K562 (cell line): Measurements from ENCODE around the gene CYSRT1. TPM values are rescaled to one million over a fixed set of nuclear protein-coding genes. Genes with fewer than 3 reads are reported as not detected.

Experiments
- ATAC-seq: fragments of 200-7000 bp; cut with Tn5 transposase; 3 replicates; pipeline ENCODE4 v1.9.1; 2020; ENCODE audit warnings: moderate library complexity
- BruUV-seq: library from RNA; stranded (reverse); fragments of 400-500 nt; replicated peaks from 2 replicates; lab custom pipeline; 2021; lab: Mats Ljungman, UMichigan
- CTCF ChIA-PET: fragments of 300-600 bp; formaldehyde crosslinking; extraction: SDS; loops from one replicate; lab custom pipeline; 2021; ENCODE audit warnings: low intra/inter-chr PET ratio; lab: Yijun Ruan, JAX
- POLR2A ChIA-PET: fragments of 300-600, 350-650 bp; sonication (Branson Sonifier 250); formaldehyde crosslinking; extraction: SDS; loops from one replicate; lab custom pipeline; 2021; ENCODE audit warnings: antibody characterized with exemption, inconsistent platforms; lab: Yijun Ruan, JAX
- DNase-seq, 4 experiments: peaks; one replicate each; pipeline versions ENCODE4 v3.0.0 to v3.0.0-alpha.2; 2011 to 2018; ENCODE audit warnings: low spot score in 3 of 4, mixed read lengths in 3 of 4; ENCODE audit errors: extremely low read depth in 1 of 4
- FAIRE-seq: peaks from 2 replicates; lab custom pipeline; 2011; peaks lifted over from hg19 to GRCh38; lab: Jason Lieb, UNC
- H2AFZ ChIP-seq: 2 replicates; pipeline ENCODE4 v1.6.0; 2011; ENCODE audit warnings: low read depth, low read length, control low read depth, inconsistent platforms
- H3K27ac ChIP-seq: fragments of 200-600 bp; 3 replicates; pipeline ENCODE4 v1.8.0; 2011; ENCODE audit warnings: low read depth, mild to moderate bottlenecking, control low read depth, inconsistent platforms, low read length, moderate library complexity, mixed read lengths; ENCODE audit errors: extremely low read depth
- H3K27me3 ChIP-seq, 2 experiments: fragments of 300-600 bp in 1 of 2; 2 replicates in 1 of 2; 3 replicates in 1 of 2; pipeline versions ENCODE4 v1.6.0 to v1.8.0; 2011; ENCODE audit warnings: inconsistent platforms in 2 of 2, low read length in 2 of 2, mild to moderate bottlenecking in 1 of 2, mixed read lengths in 1 of 2, moderate library complexity in 1 of 2; ENCODE audit not compliant: control insufficient read depth in 2 of 2, insufficient read depth in 2 of 2
- H3K36me3 ChIP-seq: fragments of 300-600 bp; 3 replicates; pipeline ENCODE4 v1.8.0; 2011; ENCODE audit warnings: mild to moderate bottlenecking, low read length, inconsistent platforms; ENCODE audit not compliant: control insufficient read depth, insufficient read depth
- H3K4me1 ChIP-seq, 2 experiments: fragments of 200-600 bp in 1 of 2; replicated peaks in 1 of 2; 2 replicates in 1 of 2; 3 replicates in 1 of 2; pipeline versions ENCODE4 v1.5.1 to v1.8.0; 2011; ENCODE audit warnings: inconsistent platforms in 2 of 2, low read length in 2 of 2, mild to moderate bottlenecking in 1 of 2, mixed read lengths in 1 of 2, moderate library complexity in 1 of 2; ENCODE audit not compliant: control insufficient read depth in 2 of 2, insufficient read depth in 2 of 2
- H3K4me2 ChIP-seq: 2 replicates; pipeline ENCODE4 v1.6.1; 2011; ENCODE audit warnings: low read length, control low read depth, inconsistent platforms, mixed read lengths; ENCODE audit not compliant: insufficient read depth
- H3K4me3 ChIP-seq: fragments of 200-600 bp; sonication (generic), shearing (Covaris generic); 2 replicates; pipeline ENCODE4 v1.5.1; 2016; ENCODE audit warnings: control low read depth, inconsistent platforms
- H3K79me2 ChIP-seq: fragments of 200-600 bp; 3 replicates; pipeline ENCODE4 v1.8.0; 2011; ENCODE audit warnings: low read length, inconsistent platforms; ENCODE audit not compliant: control insufficient read depth, insufficient read depth
- H3K9ac ChIP-seq, 2 experiments: 2 replicates each; pipeline versions ENCODE4 v1.6.0 to v1.6.1; 2011; ENCODE audit warnings: low read depth in 2 of 2, low read length in 2 of 2, control low read depth in 1 of 2, inconsistent platforms in 1 of 2, mild to moderate bottlenecking in 1 of 2, mixed read lengths in 1 of 2; ENCODE audit not compliant: insufficient read depth in 1 of 2
- H3K9me1 ChIP-seq: one replicate; pipeline ENCODE4 v1.6.0; 2011; ENCODE audit warnings: inconsistent platforms, mild to moderate bottlenecking, low read length, moderate library complexity; ENCODE audit not compliant: control insufficient read depth, insufficient read depth
- H3K9me3 ChIP-seq: replicated peaks from 2 replicates; pipeline ENCODE4 v1.5.1; 2011; ENCODE audit warnings: low read depth, low read length, inconsistent platforms; ENCODE audit not compliant: control insufficient read depth, insufficient read depth
- H4K20me1 ChIP-seq: replicated peaks from 2 replicates; pipeline ENCODE4 v1.6.1; 2011; ENCODE audit warnings: low read length, inconsistent platforms, mixed read lengths; ENCODE audit not compliant: control insufficient read depth, insufficient read depth
- DDX20 ChIP-seq: fragments of 450-650 bp; IDR thresholded peaks from 2 replicates; pipeline ENCODE4 v1.6.1; 2016; ENCODE audit warnings: missing genetic modification characterization, low read depth, mild to moderate bottlenecking, missing compliant biosample characterization, moderate library complexity
- KDM5B ChIP-seq: fragments of 200-600 bp; sonication (generic); IDR thresholded peaks from 2 replicates; pipeline ENCODE4 v1.6.1; 2012; ENCODE audit warnings: low read depth, mild to moderate bottlenecking, moderate library complexity, low read length, control low read depth, inconsistent platforms; ENCODE audit not compliant: insufficient replicate concordance
- MAZ ChIP-seq, 2 experiments: fragments of 450-650 bp in 1 of 2; sonication (generic) in 1 of 2; formaldehyde crosslinking; IDR thresholded peaks in 1 of 2; conservative IDR thresholded peaks in 1 of 2; 2 replicates each; pipeline versions ENCODE4 v1.4.0 to v1.5.0; 2020; ENCODE audit warnings: mild to moderate bottlenecking in 1 of 2, missing genetic modification reagents in 1 of 2
- RBM25 ChIP-seq: fragments of 200-400 bp; formaldehyde crosslinking; IDR thresholded peaks from 2 replicates; pipeline ENCODE4 v1.6.1; 2018; ENCODE audit warnings: low read length, low read depth, moderate library complexity; ENCODE audit not compliant: severe bottlenecking
- SAFB2 ChIP-seq: fragments of 200-400 bp; formaldehyde crosslinking; IDR thresholded peaks from 2 replicates; pipeline ENCODE4 v1.6.1; 2018; ENCODE audit warnings: borderline replicate concordance, low read length, low read depth, moderate library complexity; ENCODE audit not compliant: severe bottlenecking
- ZC3H4 ChIP-seq: sonication (generic); formaldehyde crosslinking; IDR thresholded peaks from 2 replicates; pipeline ENCODE4 v1.9.0; 2021; ENCODE audit warnings: missing genetic modification reagents, borderline replicate concordance
- ZC3H8 ChIP-seq: fragments of 450-650 bp; IDR thresholded peaks from 2 replicates; pipeline ENCODE4 v1.6.1; 2017
- ZNF143 ChIP-seq: sonication (generic); formaldehyde crosslinking; IDR thresholded peaks from 2 replicates; pipeline ENCODE4 v1.9.0; 2022; ENCODE audit warnings: mild to moderate bottlenecking, missing genetic modification reagents
- ZNF589 ChIP-seq: fragments of 200-800 bp; sonication (Bioruptor generic); IDR thresholded peaks from 2 replicates; pipeline ENCODE4 v1.6.1; 2016; ENCODE audit warnings: low read depth, missing genetic modification characterization, missing compliant biosample characterization
- WGBS: fragments of 100-300 bp; shearing (Covaris generic); methylation state at CpG from one replicate; pipeline ENCODE4 v1.1.6; 2016; ENCODE audit warnings: low coverage, mixed read lengths; ENCODE audit not compliant: insufficient coverage; ENCODE audit errors: missing lambda C conversion rate; 5-methylcytosine and 5-hydroxymethylcytosine counted together
- in situ Hi-C: fragments of 300-500 bp; cut with MboI; formaldehyde crosslinking; loops from 4 replicates; pipeline ENCODE4 v1.15.0; 2018; ENCODE audit warnings: inconsistent platforms, mixed read lengths
- intact Hi-C: fragments of 100-400 bp; cut with micrococcal nuclease; formaldehyde crosslinking; loops from 2 replicates; pipeline ENCODE4 v1.14.2; 2022
- polyA plus RNA-seq, 8 experiments: library from polyadenylated mRNA; depleted of rRNA in 4 of 8; stranded (reverse) in 5 of 8; unstranded in 3 of 8; fragments of >200 nt; fragmentation: Nextera tagmentation in 2 of 8; fragmentation: Illumina TruSeq in 1 of 8; extraction: Ambion mirVana in 2 of 8; extraction: Trizol in 1 of 8; gene quantifications; 2 replicates each; pipeline versions ENCODE4 v1.2.1 to v1.2.3, GENCODE V29; 2011 to 2014; ENCODE audit warnings: inconsistent platforms in 1 of 8, missing spikeins in 1 of 8
- total RNA-seq, 7 experiments: library from RNA; depleted of rRNA in 6 of 7; stranded (reverse); fragments of >200 nt in 6 of 7; fragmentation: Illumina TruSeq in 2 of 7; extraction: Trizol in 2 of 7; gene quantifications; 2 replicates each; pipeline versions ENCODE4 v1.2.1 to v1.2.3, GENCODE V29; 2011 to 2021; ENCODE audit warnings: low replicate concordance in 1 of 7
- TF ChIP-seq, protein P1 (sequence below): fragments of 150-350 bp; IDR thresholded peaks from 2 replicates; pipeline ENCODE4 v1.6.1; 2014; ENCODE audit warnings: low read depth, mild to moderate bottlenecking, low read length, borderline replicate concordance
- TF ChIP-seq, protein P2 (sequence below): fragments of 250-450 bp; sonication (Bioruptor Pico); IDR thresholded peaks from 2 replicates; pipeline ENCODE4 v1.6.1; 2021; ENCODE audit warnings: mild to moderate bottlenecking
- TF ChIP-seq, protein P3 (sequence below): fragments of 150-350 bp; conservative IDR thresholded peaks from 2 replicates; pipeline ENCODE4 v1.6.1; 2014; ENCODE audit warnings: low read length

CYSRT1 gene
- total and polyA plus RNA-seq, 9 of the 15 experiments (the other 6 are each of a cell fraction or from before 2014, with no cell fraction given), result 0.04 to 1.4 (median 0.42) TPM; not detected in 3

GRCh38 chr9:137227054-137227852 lies 2.3 kb downstream of the CYSRT1 start, which contains the start of gene RNF224:
Gene RNF224 (plus strand): TSS chr9:137227502. CDS start chr9:137228336, 834 bp downstream.
- no peaks in the 10 kb centered on the region for H3K27me3 ChIP-seq
- POLR2A ChIA-PET, result interaction anchor here (0.7 to 1.9 kb wide), 5 partner anchors 13 to 140 kb away, joined by 3 to 6 read pairs (median 3); partner anchors contain the start of genes ANAPC2, MAN1B1 and SSNA1
- H3K27ac ChIP-seq, result no peak within 1 kb of the TSS
- peak within 1 kb of the TSS; percentile 50; the same call in 1 of the 2 replicates for H3K4me2 ChIP-seq
- no peaks in the 10 kb centered on the region for H4K20me1 ChIP-seq
- intact Hi-C loops, result loop anchor here (1.0 to 2.0 kb wide), 3 partner anchors 39 to 176 kb away; partner anchors contain the start of genes ANAPC2 and SSNA1
- WGBS, result 26% methylated on average over 22 of the region's 25 CpGs
- no TSS peak for BruUV-seq
- H3K9me3 ChIP-seq, result no peaks in the 10 kb centered on the region
- H3K9me1 ChIP-seq, result no peaks in the 10 kb centered on the region
- in situ Hi-C loops, result loop anchor here (5.0 to 25.0 kb wide), 3 partner anchors 40 to 440 kb away; partner anchors contain the start of genes ANAPC2, CCDC183, SSNA1 and TMEM141
- peak; percentile 98 for FAIRE-seq
- no peaks in the 10 kb centered on the region for H3K36me3 ChIP-seq
- peak; percentile 78 for ATAC-seq
- H3K4me3 ChIP-seq, result no peak within 1 kb of the TSS
- CTCF ChIA-PET, result interaction anchor here (0.8 to 2.6 kb wide), 5 partner anchors 39 to 182 kb away, joined by 3 to 19 read pairs (median 5); partner anchors contain the start of genes ANAPC2, MAN1B1, NPDC1 and SSNA1
- H3K9ac ChIP-seq, result peak within 1 kb of the TSS in 1 of 2 experiments; percentile 81; a peak in 2 of 4 replicates
- H3K79me2 ChIP-seq, result no peaks in the 10 kb centered on the region
- peaks cover 21 to 97% of the 10 kb centered on the region in 2 experiments for H3K4me1 ChIP-seq
- DNase-seq, result peak; percentile 71 to 91 (median 76)
- H2AFZ ChIP-seq, result peak within 1 kb of the TSS; percentile 68; the same call in 1 of the 2 replicates
- TF ChIP-seq ZC3H4 (CRISPR knock-in tag) (no peak), ZC3H8 (no peak), DDX20 (tag) (no peak), ZNF589 (CRISPR knock-in tag) (no peak), SAFB2 (no peak), ZNF143 (CRISPR knock-in tag) (no peak), RBM25 (no peak), MAZ (CRISPR knock-in tag; conservative IDR thresholded peaks at IDR 0.05 in 1 of 2, IDR thresholded peaks at IDR 0.05 in 1 of 2) (peak; percentile 39 to 73; a peak in 3 of 4 replicates), KDM5B (no peak)
- TF ChIP-seq, protein P1, sequence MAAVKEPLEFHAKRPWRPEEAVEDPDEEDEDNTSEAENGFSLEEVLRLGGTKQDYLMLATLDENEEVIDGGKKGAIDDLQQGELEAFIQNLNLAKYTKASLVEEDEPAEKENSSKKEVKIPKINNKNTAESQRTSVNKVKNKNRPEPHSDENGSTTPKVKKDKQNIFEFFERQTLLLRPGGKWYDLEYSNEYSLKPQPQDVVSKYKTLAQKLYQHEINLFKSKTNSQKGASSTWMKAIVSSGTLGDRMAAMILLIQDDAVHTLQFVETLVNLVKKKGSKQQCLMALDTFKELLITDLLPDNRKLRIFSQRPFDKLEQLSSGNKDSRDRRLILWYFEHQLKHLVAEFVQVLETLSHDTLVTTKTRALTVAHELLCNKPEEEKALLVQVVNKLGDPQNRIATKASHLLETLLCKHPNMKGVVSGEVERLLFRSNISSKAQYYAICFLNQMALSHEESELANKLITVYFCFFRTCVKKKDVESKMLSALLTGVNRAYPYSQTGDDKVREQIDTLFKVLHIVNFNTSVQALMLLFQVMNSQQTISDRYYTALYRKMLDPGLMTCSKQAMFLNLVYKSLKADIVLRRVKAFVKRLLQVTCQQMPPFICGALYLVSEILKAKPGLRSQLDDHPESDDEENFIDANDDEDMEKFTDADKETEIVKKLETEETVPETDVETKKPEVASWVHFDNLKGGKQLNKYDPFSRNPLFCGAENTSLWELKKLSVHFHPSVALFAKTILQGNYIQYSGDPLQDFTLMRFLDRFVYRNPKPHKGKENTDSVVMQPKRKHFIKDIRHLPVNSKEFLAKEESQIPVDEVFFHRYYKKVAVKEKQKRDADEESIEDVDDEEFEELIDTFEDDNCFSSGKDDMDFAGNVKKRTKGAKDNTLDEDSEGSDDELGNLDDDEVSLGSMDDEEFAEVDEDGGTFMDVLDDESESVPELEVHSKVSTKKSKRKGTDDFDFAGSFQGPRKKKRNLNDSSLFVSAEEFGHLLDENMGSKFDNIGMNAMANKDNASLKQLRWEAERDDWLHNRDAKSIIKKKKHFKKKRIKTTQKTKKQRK, result no peak
- TF ChIP-seq, protein P2, sequence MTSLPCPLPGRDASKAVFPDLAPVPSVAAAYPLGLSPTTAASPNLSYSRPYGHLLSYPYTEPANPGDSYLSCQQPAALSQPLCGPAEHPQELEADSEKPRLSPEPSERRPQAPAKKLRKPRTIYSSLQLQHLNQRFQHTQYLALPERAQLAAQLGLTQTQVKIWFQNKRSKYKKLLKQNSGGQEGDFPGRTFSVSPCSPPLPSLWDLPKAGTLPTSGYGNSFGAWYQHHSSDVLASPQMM, result no peak
- TF ChIP-seq, protein P3, sequence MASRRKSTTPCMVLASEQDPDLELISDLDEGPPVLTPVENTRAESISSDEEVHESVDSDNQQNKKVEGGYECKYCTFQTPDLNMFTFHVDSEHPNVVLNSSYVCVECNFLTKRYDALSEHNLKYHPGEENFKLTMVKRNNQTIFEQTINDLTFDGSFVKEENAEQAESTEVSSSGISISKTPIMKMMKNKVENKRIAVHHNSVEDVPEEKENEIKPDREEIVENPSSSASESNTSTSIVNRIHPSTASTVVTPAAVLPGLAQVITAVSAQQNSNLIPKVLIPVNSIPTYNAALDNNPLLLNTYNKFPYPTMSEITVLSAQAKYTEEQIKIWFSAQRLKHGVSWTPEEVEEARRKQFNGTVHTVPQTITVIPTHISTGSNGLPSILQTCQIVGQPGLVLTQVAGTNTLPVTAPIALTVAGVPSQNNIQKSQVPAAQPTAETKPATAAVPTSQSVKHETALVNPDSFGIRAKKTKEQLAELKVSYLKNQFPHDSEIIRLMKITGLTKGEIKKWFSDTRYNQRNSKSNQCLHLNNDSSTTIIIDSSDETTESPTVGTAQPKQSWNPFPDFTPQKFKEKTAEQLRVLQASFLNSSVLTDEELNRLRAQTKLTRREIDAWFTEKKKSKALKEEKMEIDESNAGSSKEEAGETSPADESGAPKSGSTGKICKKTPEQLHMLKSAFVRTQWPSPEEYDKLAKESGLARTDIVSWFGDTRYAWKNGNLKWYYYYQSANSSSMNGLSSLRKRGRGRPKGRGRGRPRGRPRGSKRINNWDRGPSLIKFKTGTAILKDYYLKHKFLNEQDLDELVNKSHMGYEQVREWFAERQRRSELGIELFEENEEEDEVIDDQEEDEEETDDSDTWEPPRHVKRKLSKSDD, result no peak
